ENCODE results near the gene CAB39L. TPM values are rescaled to one million over a fixed set of nuclear protein-coding genes. Genes with fewer than 3 reads are reported as not detected.
A peak's percentile ranks its signal among the peaks of the same experiment; 100 is the strongest.

Gene CAB39L
- total RNA-seq, 1 donor from 2014 or later = 7.1 TPM

- no peak overlapping the region for H3K4me3 Mint-ChIP-seq
- DNase-seq (ENCODE audit: low spot score) = no peak
- no peak overlapping the region for H3K27ac Mint-ChIP-seq
- no peaks in the 10 kb centered on the region for H3K9me3 Mint-ChIP-seq
- H3K27me3 Mint-ChIP-seq (ENCODE audit: insufficient read depth) = no peaks in the 10 kb centered on the region
- intact Hi-C loops (cut with micrococcal nuclease) = no loop called here
- H3K36me3 Mint-ChIP-seq (ENCODE audit: low read depth) = no peaks in the 10 kb centered on the region
- no peaks in the 10 kb centered on the region for H3K4me1 Mint-ChIP-seq (ENCODE audit: low read depth)
Observed at GRCh38 chr13:49308097-49308875, 135.6 kb downstream of the CAB39L start.

- H3K4me1 Mint-ChIP-seq (ENCODE audit: low read depth) = peaks cover 4% of the 10 kb centered on the region
- H3K4me3 Mint-ChIP-seq = no peak overlapping the region
- H3K36me3 Mint-ChIP-seq (ENCODE audit: low read depth) = no peaks in the 10 kb centered on the region
- DNase-seq (ENCODE audit: low spot score) = no peak
- H3K9me3 Mint-ChIP-seq = no peaks in the 10 kb centered on the region
- intact Hi-C loops (cut with micrococcal nuclease) = no loop called here
- H3K27me3 Mint-ChIP-seq (ENCODE audit: insufficient read depth) = no peaks in the 10 kb centered on the region
- no peak overlapping the region for H3K27ac Mint-ChIP-seq
Observed at GRCh38 chr13:49307365-49307764, 136.5 kb downstream of the CAB39L start.

- Mint-ChIP-seq H3K4me3 (no peak overlapping the region), H3K9me3 (no peaks in the 10 kb centered on the region), H3K36me3 (ENCODE audit: low read depth) (no peaks in the 10 kb centered on the region), H3K27me3 (ENCODE audit: insufficient read depth) (no peaks in the 10 kb centered on the region), H3K27ac (no peak overlapping the region), H3K4me1 (ENCODE audit: low read depth) (peaks cover 14% of the 10 kb centered on the region)
- intact Hi-C loops (cut with micrococcal nuclease) = no loop called here
- DNase-seq (ENCODE audit: low spot score) = no peak
Observed at GRCh38 chr13:49305792-49306425, 138.0 kb downstream of the CAB39L start.

- H3K4me1 Mint-ChIP-seq (ENCODE audit: low read depth) = peaks cover 14% of the 10 kb centered on the region
Observed at GRCh38 chr13:49304763-49305700, 138.8 kb downstream of the CAB39L start.

GRCh38 chr13:49304356-49304755 lies 139.5 kb downstream of the CAB39L start:
- Mint-ChIP-seq H3K36me3 (ENCODE audit: low read depth) (no peaks in the 10 kb centered on the region), H3K4me1 (ENCODE audit: low read depth) (peaks cover 14% of the 10 kb centered on the region), H3K4me3 (no peak overlapping the region), H3K27ac (no peak overlapping the region), H3K27me3 (ENCODE audit: insufficient read depth) (no peaks in the 10 kb centered on the region), H3K9me3 (no peaks in the 10 kb centered on the region)
- no peak for DNase-seq (ENCODE audit: low spot score)
- intact Hi-C loops (cut with micrococcal nuclease) = no loop called here

More at GRCh38 chr13:49304763-49305700, 138.8 kb downstream of the CAB39L start:
- no peak for DNase-seq (ENCODE audit: low spot score)
- intact Hi-C loops (cut with micrococcal nuclease) = no loop called here
- Mint-ChIP-seq H3K27me3 (ENCODE audit: insufficient read depth) (no peaks in the 10 kb centered on the region), H3K4me3 (no peak overlapping the region), H3K9me3 (no peaks in the 10 kb centered on the region), H3K36me3 (ENCODE audit: low read depth) (no peaks in the 10 kb centered on the region), H3K27ac (no peak overlapping the region)

GRCh38 chr13:49303533-49304252 lies 140.2 kb downstream of the CAB39L start:
- Mint-ChIP-seq H3K4me3 (no peak overlapping the region), H3K36me3 (ENCODE audit: low read depth) (no peaks in the 10 kb centered on the region), H3K9me3 (no peaks in the 10 kb centered on the region), H3K27ac (no peak overlapping the region), H3K27me3 (ENCODE audit: insufficient read depth) (no peaks in the 10 kb centered on the region), H3K4me1 (ENCODE audit: low read depth) (peaks cover 14% of the 10 kb centered on the region)
- intact Hi-C loops (cut with micrococcal nuclease) = no loop called here
- no peak for DNase-seq (ENCODE audit: low spot score)

GRCh38 chr13:49302817-49303216 lies 141.0 kb downstream of the CAB39L start:
- Mint-ChIP-seq H3K9me3 (no peaks in the 10 kb centered on the region), H3K4me3 (no peak overlapping the region), H3K27ac (no peak overlapping the region), H3K36me3 (ENCODE audit: low read depth) (no peaks in the 10 kb centered on the region), H3K27me3 (ENCODE audit: insufficient read depth) (no peaks in the 10 kb centered on the region), H3K4me1 (ENCODE audit: low read depth) (peaks cover 14% of the 10 kb centered on the region)
- DNase-seq (ENCODE audit: low spot score) = no peak
- intact Hi-C loops (cut with micrococcal nuclease) = no loop called here

GRCh38 chr13:49302222-49302621 lies 141.6 kb downstream of the CAB39L start:
- H3K27me3 Mint-ChIP-seq (ENCODE audit: insufficient read depth) = no peaks in the 10 kb centered on the region
- no peak overlapping the region for H3K4me3 Mint-ChIP-seq
- no peaks in the 10 kb centered on the region for H3K36me3 Mint-ChIP-seq (ENCODE audit: low read depth)
- peaks cover 14% of the 10 kb centered on the region for H3K4me1 Mint-ChIP-seq (ENCODE audit: low read depth)
- H3K9me3 Mint-ChIP-seq = no peaks in the 10 kb centered on the region
- DNase-seq (ENCODE audit: low spot score) = no peak
- intact Hi-C loops (cut with micrococcal nuclease) = no loop called here
- H3K27ac Mint-ChIP-seq = no peak overlapping the region

- Mint-ChIP-seq H3K4me3 (peak overlapping the region; percentile 10), H3K36me3 (ENCODE audit: low read depth) (no peaks in the 10 kb centered on the region), H3K27ac (peak overlapping the region; percentile 65), H3K9me3 (no peaks in the 10 kb centered on the region), H3K27me3 (ENCODE audit: insufficient read depth) (no peaks in the 10 kb centered on the region), H3K4me1 (ENCODE audit: low read depth) (peaks cover 14% of the 10 kb centered on the region)
- intact Hi-C loops (cut with micrococcal nuclease) = loop anchor here (1.0 to 2.0 kb wide), 7 partner anchors 136 to 547 kb away; partner anchors contain the start of genes CAB39L, KPNA3, PHF11 and RCBTB1
- DNase-seq (ENCODE audit: low spot score) = peak; percentile 61
Observed at GRCh38 chr13:49300739-49301589, 142.9 kb downstream of the CAB39L start.

GRCh38 chr13:49300276-49300675 lies 143.6 kb downstream of the CAB39L start:
- Mint-ChIP-seq H3K4me1 (ENCODE audit: low read depth) (peaks cover 14% of the 10 kb centered on the region), H3K27me3 (ENCODE audit: insufficient read depth) (no peaks in the 10 kb centered on the region), H3K27ac (no peak overlapping the region), H3K36me3 (ENCODE audit: low read depth) (peaks cover 2% of the 10 kb centered on the region), H3K4me3 (no peak overlapping the region), H3K9me3 (no peaks in the 10 kb centered on the region)
- intact Hi-C loops (cut with micrococcal nuclease) = loop anchor here (2.0 kb wide), 2 partner anchors 137 to 145 kb away; partner anchors contain the start of genes CAB39L and SETDB2
- no peak for DNase-seq (ENCODE audit: low spot score)

- Mint-ChIP-seq H3K4me1 (ENCODE audit: low read depth) (peaks cover 14% of the 10 kb centered on the region), H3K27ac (no peak overlapping the region), H3K4me3 (no peak overlapping the region), H3K9me3 (no peaks in the 10 kb centered on the region), H3K36me3 (ENCODE audit: low read depth) (peaks cover 2% of the 10 kb centered on the region), H3K27me3 (ENCODE audit: insufficient read depth) (no peaks in the 10 kb centered on the region)
- intact Hi-C loops (cut with micrococcal nuclease) = no loop called here
- no peak for DNase-seq (ENCODE audit: low spot score)
Observed at GRCh38 chr13:49298903-49299605, 144.8 kb downstream of the CAB39L start.

Data from activated T-helper 1 cell treated with anti-CD3 and anti-CD28 coated beads, Interleukin-12 subunit alpha, Interleukin-12 subunit beta, Interleukin-2, Interleukin-4 antibody, amounts not matched to agents 30 ng/mL and 10 ng/mL and 1 ng/mL, durations not matched to agents 14 hours and 24 hours and 36 hours (primary cell).